HepG2 (cell line): ENCODE results near the gene UBR4. TPM values are rescaled to one million over a fixed set of nuclear protein-coding genes. Genes with fewer than 3 reads are reported as not detected.

Experiments used
- ATAC-seq: fragments of 200-7000 bp; cut with Tn5 transposase; 3 replicates; pipeline ENCODE4 v1.9.1; 2020; ENCODE audit warnings: mild to moderate bottlenecking, moderate library complexity
- BruUV-seq: library from RNA; stranded (reverse); fragments of 400-500 nt; replicated peaks from 2 replicates; lab custom pipeline; 2021; lab: Mats Ljungman, UMichigan
- CTCF ChIA-PET: fragments of 300-600 bp; formaldehyde crosslinking; extraction: SDS; loops from one replicate; lab custom pipeline; 2021; ENCODE audit warnings: low total read pairs, inconsistent platforms, low intra/inter-chr PET ratio; lab: Yijun Ruan, JAX
- POLR2A ChIA-PET: fragments of 350-600 bp; sonication (Branson Sonifier 250); formaldehyde crosslinking; loops from one replicate; lab custom pipeline; 2020; ENCODE audit warnings: antibody characterized with exemption, inconsistent platforms; lab: Yijun Ruan, JAX
- DNase-seq: peaks from one replicate; pipeline ENCODE4 v3.0.0-alpha.2; 2015; ENCODE audit warnings: low spot score
- FAIRE-seq: peaks from 3 replicates; lab custom pipeline; 2011; peaks lifted over from hg19 to GRCh38; lab: Jason Lieb, UNC
- H2AFZ ChIP-seq: one replicate; pipeline ENCODE4 v1.6.1; 2011; ENCODE audit warnings: low read length, inconsistent platforms
- H3K27ac ChIP-seq: fragments of 300-600 bp; 3 replicates; pipeline ENCODE4 v1.8.0; 2011; ENCODE audit warnings: mixed run types, mild to moderate bottlenecking, mixed read lengths, low read length, inconsistent platforms; ENCODE audit not compliant: insufficient read depth; ENCODE audit errors: extremely low read length
- H3K27me3 ChIP-seq, 2 experiments: fragments of 200-600 bp in 1 of 2; 2 replicates in 1 of 2; 3 replicates in 1 of 2; pipeline versions ENCODE4 v1.6.0 to v1.8.0; 2011; ENCODE audit warnings: low read length in 2 of 2, mild to moderate bottlenecking in 2 of 2, moderate library complexity in 2 of 2, inconsistent platforms in 1 of 2; ENCODE audit not compliant: insufficient read depth in 2 of 2, control insufficient read depth in 1 of 2
- H3K36me3 ChIP-seq, 2 experiments: fragments of 200-600 bp in 1 of 2; replicated peaks in 1 of 2; 2 replicates in 1 of 2; 3 replicates in 1 of 2; pipeline versions ENCODE4 v1.5.1 to v1.8.0; 2011; ENCODE audit warnings: low read length in 2 of 2, inconsistent platforms in 1 of 2; ENCODE audit not compliant: insufficient read depth in 2 of 2, control insufficient read depth in 1 of 2
- H3K4me1 ChIP-seq: 2 replicates; pipeline ENCODE4 v1.5.1; 2012; ENCODE audit warnings: low read length, inconsistent platforms; ENCODE audit not compliant: insufficient read depth
- H3K4me2 ChIP-seq: 2 replicates; pipeline ENCODE4 v1.6.0; 2011; ENCODE audit warnings: low read depth, low read length, inconsistent platforms
- H3K4me3 ChIP-seq, 3 experiments: fragments of 200-600 bp in 1 of 3; sonication (generic), shearing (Covaris generic) in 1 of 3; replicated peaks in 1 of 3; 2 replicates each; pipeline ENCODE4 v1.5.1; 2011 to 2016; ENCODE audit warnings: low read length in 3 of 3, inconsistent platforms in 2 of 3, low read depth in 2 of 3, mild to moderate bottlenecking in 2 of 3, control low read depth in 1 of 3, mixed read lengths in 1 of 3; ENCODE audit not compliant: insufficient read depth in 1 of 3
- H3K79me2 ChIP-seq: one replicate; pipeline ENCODE4 v1.6.1; 2011; ENCODE audit warnings: low read length, inconsistent platforms; ENCODE audit not compliant: insufficient read depth
- H3K9ac ChIP-seq: 2 replicates; pipeline ENCODE4 v1.6.0; 2011; ENCODE audit warnings: mild to moderate bottlenecking, low read depth, low read length, inconsistent platforms; ENCODE audit not compliant: insufficient read depth
- H3K9me3 ChIP-seq: 2 replicates; pipeline ENCODE4 v1.5.1; 2012; ENCODE audit warnings: mild to moderate bottlenecking, low read length
- H4K20me1 ChIP-seq: 2 replicates; pipeline ENCODE4 v1.6.0; 2011; ENCODE audit warnings: inconsistent platforms, mild to moderate bottlenecking, low read length, moderate library complexity; ENCODE audit not compliant: insufficient read depth
- ATF7 ChIP-seq, 2 experiments: fragments of 450-650 bp in 1 of 2; sonication (generic) in 1 of 2; formaldehyde crosslinking in 1 of 2; IDR thresholded peaks; 2 replicates each; pipeline versions ENCODE4 v1.4.0 to v1.6.1; 2016 to 2020; ENCODE audit warnings: antibody characterized with exemption in 1 of 2, mild to moderate bottlenecking in 1 of 2, missing genetic modification reagents in 1 of 2
- CREB1 ChIP-seq, 2 experiments: fragments of 450-650 bp in 1 of 2; IDR thresholded peaks; 2 replicates each; pipeline ENCODE4 v1.6.1; 2016 to 2017; ENCODE audit warnings: control low read depth in 1 of 2, mild to moderate bottlenecking in 1 of 2, missing compliant biosample characterization in 1 of 2, missing genetic modification characterization in 1 of 2
- MEF2D ChIP-seq: sonication (generic); formaldehyde crosslinking; IDR thresholded peaks from 2 replicates; pipeline ENCODE4 v1.5.1; 2020; ENCODE audit warnings: mild to moderate bottlenecking, missing genetic modification reagents
- NR2F6 ChIP-seq, 2 experiments: IDR thresholded peaks; 2 replicates each; pipeline ENCODE4 v1.6.1; 2016; ENCODE audit warnings: antibody characterized with exemption in 1 of 2, mild to moderate bottlenecking in 1 of 2
- RFXAP ChIP-seq: sonication (generic); formaldehyde crosslinking; IDR thresholded peaks from 2 replicates; pipeline ENCODE4 v1.4.0; 2020; ENCODE audit warnings: missing genetic modification reagents, borderline replicate concordance
- UBTF ChIP-seq: sonication (generic); formaldehyde crosslinking; IDR thresholded peaks from 2 replicates; pipeline ENCODE4 v1.4.0; 2020; ENCODE audit warnings: mild to moderate bottlenecking, missing genetic modification reagents
- ZBTB4 ChIP-seq: sonication (generic); formaldehyde crosslinking; IDR thresholded peaks from 2 replicates; pipeline ENCODE4 v1.4.0; 2020; ENCODE audit warnings: missing genetic modification reagents, mild to moderate bottlenecking, borderline replicate concordance
- ZBTB49 ChIP-seq: sonication (generic); formaldehyde crosslinking; IDR thresholded peaks from 2 replicates; pipeline ENCODE4 v1.4.0; 2020; ENCODE audit warnings: missing genetic modification reagents, borderline replicate concordance
- ZSCAN31 ChIP-seq: sonication (generic); formaldehyde crosslinking; IDR thresholded peaks from 2 replicates; pipeline ENCODE4 v1.5.0; 2020; ENCODE audit warnings: low read depth, mild to moderate bottlenecking, missing genetic modification reagents
- WGBS: methylation state at CpG from one replicate; pipeline ENCODE4 v1.1.6; 2017; ENCODE audit warnings: low lambda C conversion rate; 5-methylcytosine and 5-hydroxymethylcytosine counted together
- in situ Hi-C: cut with HindIII; loops from 2 replicates; pipeline ENCODE4 v1.10.0; 2017; ENCODE audit warnings: low pct_unique_long_range_greater_than_20kb; ENCODE audit not compliant: extremely low pct_ligation_motif_present
- intact Hi-C: fragments of 100-400 bp; cut with micrococcal nuclease; formaldehyde crosslinking; loops from one replicate; pipeline ENCODE4 v1.10.0; 2022; ENCODE audit not compliant: unreplicated experiment
- polyA plus RNA-seq, 8 experiments: library from polyadenylated mRNA; depleted of rRNA in 3 of 8; stranded (reverse) in 7 of 8; unstranded in 1 of 8; fragments of >200 nt; fragmentation: Illumina TruSeq in 4 of 8; extraction: Trizol in 4 of 8; gene quantifications; 2 replicates each; pipeline versions ENCODE4 v1.2.1 to v1.2.3, GENCODE V29; 2011 to 2016; ENCODE audit warnings: low read depth in 4 of 8, missing spikeins in 1 of 8, mixed read lengths in 1 of 8; ENCODE audit not compliant: insufficient read depth in 1 of 8
- total RNA-seq, 5 experiments: library from RNA; depleted of rRNA; stranded (reverse); fragments of >200 nt; fragmentation: Illumina TruSeq; extraction: Trizol; gene quantifications; 2 replicates each; pipeline ENCODE4 v1.2.3, GENCODE V29; 2016; ENCODE audit warnings: low read depth in 1 of 5

UBR4 gene
- total and polyA plus RNA-seq, 2 of the 13 experiments (the other 11 are each of a cell fraction or from before 2014, with no cell fraction given), result 59.1 to 106 TPM

GRCh38 chr1:19190468-19190867 lies 19.6 kb downstream of the UBR4 start:
- H2AFZ ChIP-seq, result no peak overlapping the region
- H3K9me3 ChIP-seq, result no peaks in the 10 kb centered on the region
- CTCF ChIA-PET, result no interaction called here
- in situ Hi-C loops, result no loop called here
- H3K36me3 ChIP-seq, result peaks cover 38 to 83% of the 10 kb centered on the region in 2 experiments
- no peaks in the 10 kb centered on the region for H3K79me2 ChIP-seq
- no peak for FAIRE-seq
- BruUV-seq, result no TSS peak
- ATAC-seq, result no peak
- no peaks in the 10 kb centered on the region for H3K4me1 ChIP-seq
- H3K27ac ChIP-seq, result no peak overlapping the region
- DNase-seq, result no peak
- no peaks in the 10 kb centered on the region for H3K27me3 ChIP-seq
- no peak overlapping the region for H3K4me3 ChIP-seq
- no peak overlapping the region for H3K4me2 ChIP-seq
- no peaks in the 10 kb centered on the region for H4K20me1 ChIP-seq
- WGBS, result 98% methylated on average over 4 of the region's 4 CpGs
- TF ChIP-seq ATF7 (IDR thresholded peaks at IDR 0.05) (peak; percentile 87), ATF7 (CRISPR knock-in tag; IDR thresholded peaks at IDR 0.05) (no peak), UBTF (CRISPR knock-in tag) (no peak), CREB1 (IDR thresholded peaks at IDR 0.05) (peak; percentile 62; the same call in 1 of the 2 replicates), CREB1 (CRISPR knock-in tag; IDR thresholded peaks at IDR 0.05) (no peak)
- H3K9ac ChIP-seq, result no peak overlapping the region
- intact Hi-C loops, result no loop called here
- POLR2A ChIA-PET, result no interaction called here

GRCh38 chr1:19189270-19189669 lies 20.8 kb downstream of the UBR4 start:
- DNase-seq (no peak), FAIRE-seq (no peak), ATAC-seq (no peak)
- in situ Hi-C loops, result no loop called here
- H3K27ac ChIP-seq, result no peak overlapping the region
- H3K9ac ChIP-seq, result no peak overlapping the region
- no peak overlapping the region for H3K4me2 ChIP-seq
- H3K27me3 ChIP-seq, result no peaks in the 10 kb centered on the region
- H3K79me2 ChIP-seq, result no peaks in the 10 kb centered on the region
- 96% methylated on average over 3 of the region's 3 CpGs for WGBS
- intact Hi-C loops, result no loop called here
- H3K4me3 ChIP-seq, result no peak overlapping the region
- no peak overlapping the region for H2AFZ ChIP-seq
- POLR2A ChIA-PET, result no interaction called here
- BruUV-seq, result no TSS peak
- H3K9me3 ChIP-seq, result no peaks in the 10 kb centered on the region
- H3K4me1 ChIP-seq, result no peaks in the 10 kb centered on the region
- CTCF ChIA-PET, result no interaction called here
- H4K20me1 ChIP-seq, result no peaks in the 10 kb centered on the region
- H3K36me3 ChIP-seq, result peaks cover 40 to 91% of the 10 kb centered on the region in 2 experiments
- TF ChIP-seq MEF2D (CRISPR knock-in tag) (no peak), NR2F6 (IDR thresholded peaks at IDR 0.05) (no peak), NR2F6 (CRISPR knock-in tag; IDR thresholded peaks at IDR 0.05) (no peak), ZBTB49 (CRISPR knock-in tag) (no peak), ZBTB4 (CRISPR knock-in tag) (no peak), ZSCAN31 (CRISPR knock-in tag) (no peak), RFXAP (CRISPR knock-in tag) (no peak)
